HepG2 (cell line): ENCODE data around the gene PCYT2. TPM values are rescaled to one million over a fixed set of nuclear protein-coding genes. Genes with fewer than 3 reads are reported as not detected.
A peak's percentile ranks its signal among the peaks of the same experiment; 100 is the strongest.

Source experiments
- ATRX ChIP-seq: sonication (generic); formaldehyde crosslinking; IDR thresholded peaks from 2 replicates; pipeline ENCODE4 v1.4.0; 2020; ENCODE audit warnings: missing genetic modification reagents, borderline replicate concordance
- BORCS8-MEF2B ChIP-seq: sonication (generic); formaldehyde crosslinking; IDR thresholded peaks from 2 replicates; pipeline ENCODE4 v1.8.0; 2022; ENCODE audit warnings: mild to moderate bottlenecking, missing genetic modification reagents
- CBX2 ChIP-seq, 2 experiments: fragments of 200-600 bp in 1 of 2; sonication (generic); formaldehyde crosslinking in 1 of 2; IDR thresholded peaks; 2 replicates each; pipeline versions ENCODE4 v1.7.0 to v1.8.1; 2018 to 2022; ENCODE audit warnings: low read depth in 2 of 2, low read length in 1 of 2, mild to moderate bottlenecking in 1 of 2, missing genetic modification reagents in 1 of 2
- FOXK2 ChIP-seq: fragments of 450-650 bp; IDR thresholded peaks from 2 replicates; pipeline ENCODE4 v1.6.1; 2016
- ISL2 ChIP-seq: sonication (generic); formaldehyde crosslinking; IDR thresholded peaks from 2 replicates; pipeline ENCODE4 v1.5.0; 2020; ENCODE audit warnings: missing genetic modification reagents
- JDP2 ChIP-seq: sonication (generic); formaldehyde crosslinking; IDR thresholded peaks from 2 replicates; pipeline ENCODE4 v1.8.1; 2022; ENCODE audit warnings: missing genetic modification reagents, borderline replicate concordance
- MIER2 ChIP-seq: IDR thresholded peaks from 2 replicates; pipeline ENCODE4 v1.6.1; 2016; ENCODE audit warnings: missing biosample characterization, missing genetic modification reagents
- MZF1 ChIP-seq: sonication (generic); formaldehyde crosslinking; IDR thresholded peaks from 2 replicates; pipeline ENCODE4 v1.8.1; 2023; ENCODE audit warnings: mild to moderate bottlenecking, missing genetic modification reagents, borderline replicate concordance
- NR2F2 ChIP-seq: IDR thresholded peaks from 2 replicates; pipeline ENCODE4 v1.6.1; 2012; ENCODE audit warnings: low read depth, inconsistent platforms, borderline replicate concordance
- NR2F6 ChIP-seq, 2 experiments: IDR thresholded peaks; 2 replicates each; pipeline ENCODE4 v1.6.1; 2016; ENCODE audit warnings: antibody characterized with exemption in 1 of 2, mild to moderate bottlenecking in 1 of 2
- SP4 ChIP-seq: sonication (generic); formaldehyde crosslinking; IDR thresholded peaks from 2 replicates; pipeline ENCODE4 v1.8.1; 2023; ENCODE audit warnings: mild to moderate bottlenecking, missing genetic modification reagents
- SPEN ChIP-seq: sonication (generic); formaldehyde crosslinking; IDR thresholded peaks from 2 replicates; pipeline ENCODE4 v1.5.1; 2020; ENCODE audit warnings: low read depth, mild to moderate bottlenecking, missing genetic modification reagents
- ZNF232 ChIP-seq: sonication (generic); formaldehyde crosslinking; IDR thresholded peaks from 2 replicates; pipeline ENCODE4 v1.4.0; 2020; ENCODE audit warnings: missing genetic modification reagents, borderline replicate concordance
- ZNF678 ChIP-seq: sonication (generic); formaldehyde crosslinking; IDR thresholded peaks from 2 replicates; pipeline ENCODE4 v1.4.0; 2020; ENCODE audit warnings: mild to moderate bottlenecking, missing genetic modification reagents
- ZNF713 ChIP-seq: sonication (generic); formaldehyde crosslinking; IDR thresholded peaks from 2 replicates; pipeline ENCODE4 v1.4.0; 2020; ENCODE audit warnings: mild to moderate bottlenecking, missing genetic modification reagents
- ZNF788 ChIP-seq: sonication (generic); formaldehyde crosslinking; IDR thresholded peaks from 2 replicates; pipeline ENCODE4 v1.5.0; 2020; ENCODE audit warnings: mild to moderate bottlenecking, missing genetic modification reagents, borderline replicate concordance
- polyA plus RNA-seq, 8 experiments: library from polyadenylated mRNA; depleted of rRNA in 3 of 8; stranded (reverse) in 7 of 8; unstranded in 1 of 8; fragments of >200 nt; fragmentation: Illumina TruSeq in 4 of 8; extraction: Trizol in 4 of 8; gene quantifications; 2 replicates each; pipeline versions ENCODE4 v1.2.1 to v1.2.3, GENCODE V29; 2011 to 2016; ENCODE audit warnings: low read depth in 4 of 8, missing spikeins in 1 of 8, mixed read lengths in 1 of 8; ENCODE audit not compliant: insufficient read depth in 1 of 8
- total RNA-seq, 5 experiments: library from RNA; depleted of rRNA; stranded (reverse); fragments of >200 nt; fragmentation: Illumina TruSeq; extraction: Trizol; gene quantifications; 2 replicates each; pipeline ENCODE4 v1.2.3, GENCODE V29; 2016; ENCODE audit warnings: low read depth in 1 of 5
- TF ChIP-seq, protein P1 (sequence below): sonication (generic); IDR thresholded peaks from 2 replicates; pipeline ENCODE4 v1.6.1; 2016; ENCODE audit warnings: low read depth, borderline replicate concordance
- TF ChIP-seq, protein P2 (sequence below): sonication (generic); formaldehyde crosslinking; IDR thresholded peaks from 2 replicates; pipeline ENCODE4 v1.8.0; 2022; ENCODE audit warnings: mild to moderate bottlenecking, missing genetic modification reagents, moderate library complexity
- TF ChIP-seq, protein P3 (sequence below): sonication (generic); formaldehyde crosslinking; IDR thresholded peaks from 2 replicates; pipeline ENCODE4 v1.8.0; 2022; ENCODE audit warnings: missing genetic modification reagents, mild to moderate bottlenecking, borderline replicate concordance
- TF ChIP-seq, protein P4 (sequence below): sonication (generic); formaldehyde crosslinking; IDR thresholded peaks from 2 replicates; pipeline ENCODE4 v1.9.0; 2021; ENCODE audit warnings: mild to moderate bottlenecking, missing genetic modification reagents

Gene PCYT2
- total and polyA plus RNA-seq, 2 of the 13 experiments (the other 11 are each of a cell fraction or from before 2014, with no cell fraction given): 147 to 297 TPM

DNA sequence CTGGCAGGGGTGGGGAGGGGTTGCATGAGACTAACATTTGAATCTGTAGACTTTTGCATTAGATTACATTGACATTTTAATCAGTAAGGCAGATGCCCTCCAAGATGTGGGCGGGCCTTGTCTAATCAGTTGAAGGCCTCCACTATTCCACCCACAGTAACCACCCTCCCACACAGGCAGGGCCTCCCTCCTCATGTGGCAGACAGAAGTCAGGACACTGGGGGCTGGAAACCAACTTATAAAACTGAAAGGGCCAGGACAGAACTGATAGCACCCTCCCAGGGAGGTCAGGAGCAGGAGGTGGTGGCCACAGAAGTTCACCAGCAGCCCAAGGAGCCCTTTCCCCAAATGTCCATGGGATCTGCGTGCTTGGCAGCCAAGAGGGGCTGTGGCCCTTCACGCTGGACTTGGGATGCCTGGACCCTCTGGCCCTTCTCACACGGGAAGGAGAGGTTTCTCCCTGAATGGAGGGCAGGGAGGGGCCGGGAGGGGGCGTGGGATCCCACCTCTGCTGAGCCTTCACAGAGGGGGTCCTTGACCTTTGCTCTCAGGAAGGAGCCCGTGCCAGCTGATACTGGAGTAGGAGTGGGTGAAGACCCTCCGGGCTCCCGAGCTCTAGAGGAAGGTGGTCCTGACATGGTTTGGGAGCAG is 21.3 kb upstream of the PCYT2 start (continued):
- TF ChIP-seq, protein P1, sequence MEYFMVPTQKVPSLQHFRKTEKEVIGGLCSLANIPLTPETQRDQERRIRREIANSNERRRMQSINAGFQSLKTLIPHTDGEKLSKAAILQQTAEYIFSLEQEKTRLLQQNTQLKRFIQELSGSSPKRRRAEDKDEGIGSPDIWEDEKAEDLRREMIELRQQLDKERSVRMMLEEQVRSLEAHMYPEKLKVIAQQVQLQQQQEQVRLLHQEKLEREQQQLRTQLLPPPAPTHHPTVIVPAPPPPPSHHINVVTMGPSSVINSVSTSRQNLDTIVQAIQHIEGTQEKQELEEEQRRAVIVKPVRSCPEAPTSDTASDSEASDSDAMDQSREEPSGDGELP: no peak
- no peak for TF ChIP-seq MZF1
- no peak for TF ChIP-seq ZNF232 (CRISPR knock-in tag)
- TF ChIP-seq SPEN (CRISPR knock-in tag): peak; percentile 27; the same call in 1 of the 2 replicates
- TF ChIP-seq FOXK2: no peak
- TF ChIP-seq ISL2: no peak
- TF ChIP-seq ZNF678 (CRISPR knock-in tag): 0 out of 2 replicates have a peak, but pooled peaks have one; percentile 8
- TF ChIP-seq NR2F6 (IDR thresholded peaks at IDR 0.05): no peak
- no peak for TF ChIP-seq NR2F6 (CRISPR knock-in tag; IDR thresholded peaks at IDR 0.05)
- no peak for TF ChIP-seq NR2F2
- TF ChIP-seq MIER2 (CRISPR knock-in tag): no peak
- peak; percentile 28; the same call in 1 of the 2 replicates for TF ChIP-seq SP4 (CRISPR knock-in tag)
- TF ChIP-seq, protein P2, sequence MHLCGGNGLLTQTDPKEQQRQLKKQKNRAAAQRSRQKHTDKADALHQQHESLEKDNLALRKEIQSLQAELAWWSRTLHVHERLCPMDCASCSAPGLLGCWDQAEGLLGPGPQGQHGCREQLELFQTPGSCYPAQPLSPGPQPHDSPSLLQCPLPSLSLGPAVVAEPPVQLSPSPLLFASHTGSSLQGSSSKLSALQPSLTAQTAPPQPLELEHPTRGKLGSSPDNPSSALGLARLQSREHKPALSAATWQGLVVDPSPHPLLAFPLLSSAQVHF (CRISPR knock-in tag): no peak
- TF ChIP-seq ATRX (CRISPR knock-in tag): no peak
- no peak for TF ChIP-seq JDP2 (CRISPR knock-in tag)
- no peak for TF ChIP-seq CBX2 (IDR thresholded peaks at IDR 0.05; ENCODE audit: low read depth, low read length)
- TF ChIP-seq CBX2 (CRISPR knock-in tag; IDR thresholded peaks at IDR 0.05; ENCODE audit: low read depth): no peak
- peak; percentile 7; the same call in 1 of the 2 replicates for TF ChIP-seq ZNF788 (CRISPR knock-in tag)
- TF ChIP-seq, protein P3, sequence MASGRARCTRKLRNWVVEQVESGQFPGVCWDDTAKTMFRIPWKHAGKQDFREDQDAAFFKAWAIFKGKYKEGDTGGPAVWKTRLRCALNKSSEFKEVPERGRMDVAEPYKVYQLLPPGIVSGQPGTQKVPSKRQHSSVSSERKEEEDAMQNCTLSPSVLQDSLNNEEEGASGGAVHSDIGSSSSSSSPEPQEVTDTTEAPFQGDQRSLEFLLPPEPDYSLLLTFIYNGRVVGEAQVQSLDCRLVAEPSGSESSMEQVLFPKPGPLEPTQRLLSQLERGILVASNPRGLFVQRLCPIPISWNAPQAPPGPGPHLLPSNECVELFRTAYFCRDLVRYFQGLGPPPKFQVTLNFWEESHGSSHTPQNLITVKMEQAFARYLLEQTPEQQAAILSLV (CRISPR knock-in tag): 0 out of 2 replicates have a peak, but pooled peaks have one; percentile 50
- peak; percentile 12; the same call in 1 of the 2 replicates for TF ChIP-seq BORCS8-MEF2B
- no peak for TF ChIP-seq ZNF713 (CRISPR knock-in tag)
- TF ChIP-seq, protein P4, sequence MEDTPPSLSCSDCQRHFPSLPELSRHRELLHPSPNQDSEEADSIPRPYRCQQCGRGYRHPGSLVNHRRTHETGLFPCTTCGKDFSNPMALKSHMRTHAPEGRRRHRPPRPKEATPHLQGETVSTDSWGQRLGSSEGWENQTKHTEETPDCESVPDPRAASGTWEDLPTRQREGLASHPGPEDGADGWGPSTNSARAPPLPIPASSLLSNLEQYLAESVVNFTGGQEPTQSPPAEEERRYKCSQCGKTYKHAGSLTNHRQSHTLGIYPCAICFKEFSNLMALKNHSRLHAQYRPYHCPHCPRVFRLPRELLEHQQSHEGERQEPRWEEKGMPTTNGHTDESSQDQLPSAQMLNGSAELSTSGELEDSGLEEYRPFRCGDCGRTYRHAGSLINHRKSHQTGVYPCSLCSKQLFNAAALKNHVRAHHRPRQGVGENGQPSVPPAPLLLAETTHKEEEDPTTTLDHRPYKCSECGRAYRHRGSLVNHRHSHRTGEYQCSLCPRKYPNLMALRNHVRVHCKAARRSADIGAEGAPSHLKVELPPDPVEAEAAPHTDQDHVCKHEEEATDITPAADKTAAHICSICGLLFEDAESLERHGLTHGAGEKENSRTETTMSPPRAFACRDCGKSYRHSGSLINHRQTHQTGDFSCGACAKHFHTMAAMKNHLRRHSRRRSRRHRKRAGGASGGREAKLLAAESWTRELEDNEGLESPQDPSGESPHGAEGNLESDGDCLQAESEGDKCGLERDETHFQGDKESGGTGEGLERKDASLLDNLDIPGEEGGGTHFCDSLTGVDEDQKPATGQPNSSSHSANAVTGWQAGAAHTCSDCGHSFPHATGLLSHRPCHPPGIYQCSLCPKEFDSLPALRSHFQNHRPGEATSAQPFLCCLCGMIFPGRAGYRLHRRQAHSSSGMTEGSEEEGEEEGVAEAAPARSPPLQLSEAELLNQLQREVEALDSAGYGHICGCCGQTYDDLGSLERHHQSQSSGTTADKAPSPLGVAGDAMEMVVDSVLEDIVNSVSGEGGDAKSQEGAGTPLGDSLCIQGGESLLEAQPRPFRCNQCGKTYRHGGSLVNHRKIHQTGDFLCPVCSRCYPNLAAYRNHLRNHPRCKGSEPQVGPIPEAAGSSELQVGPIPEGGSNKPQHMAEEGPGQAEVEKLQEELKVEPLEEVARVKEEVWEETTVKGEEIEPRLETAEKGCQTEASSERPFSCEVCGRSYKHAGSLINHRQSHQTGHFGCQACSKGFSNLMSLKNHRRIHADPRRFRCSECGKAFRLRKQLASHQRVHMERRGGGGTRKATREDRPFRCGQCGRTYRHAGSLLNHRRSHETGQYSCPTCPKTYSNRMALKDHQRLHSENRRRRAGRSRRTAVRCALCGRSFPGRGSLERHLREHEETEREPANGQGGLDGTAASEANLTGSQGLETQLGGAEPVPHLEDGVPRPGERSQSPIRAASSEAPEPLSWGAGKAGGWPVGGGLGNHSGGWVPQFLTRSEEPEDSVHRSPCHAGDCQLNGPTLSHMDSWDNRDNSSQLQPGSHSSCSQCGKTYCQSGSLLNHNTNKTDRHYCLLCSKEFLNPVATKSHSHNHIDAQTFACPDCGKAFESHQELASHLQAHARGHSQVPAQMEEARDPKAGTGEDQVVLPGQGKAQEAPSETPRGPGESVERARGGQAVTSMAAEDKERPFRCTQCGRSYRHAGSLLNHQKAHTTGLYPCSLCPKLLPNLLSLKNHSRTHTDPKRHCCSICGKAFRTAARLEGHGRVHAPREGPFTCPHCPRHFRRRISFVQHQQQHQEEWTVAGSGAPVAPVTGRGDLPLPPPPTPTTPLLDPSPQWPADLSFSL (CRISPR knock-in tag): peak; percentile 10; the same call in 1 of the 2 replicates
